Gastrocnemius medialis (tissue), 4 donors: ENCODE data around the gene TOR1B. TPM values are rescaled to one million over a fixed set of nuclear protein-coding genes. Genes with fewer than 3 reads are reported as not detected.

ENCODE experiments used
- ATAC-seq, 2 donors: fragments of 150-250 bp; one replicate each; pipeline ENCODE4 v1.9.1; 2016
- DNase-seq, 2 donors: peaks; one replicate each; pipeline ENCODE4 v3.0.0-alpha.2; 2019
- H3K27ac ChIP-seq, 4 donors: fragments of 200-600 bp; sonication (generic); 1 replicate in 1 of 4; 2 replicates in 3 of 4; pipeline ENCODE4 v1.5.1; 2016 to 2018; ENCODE audit warnings: mild to moderate bottlenecking in 2 of 4, moderate library complexity in 1 of 4
- H3K27me3 ChIP-seq, 3 donors: fragments of 200-600 bp; sonication (generic) in 2 of 3; 1 replicate in 1 of 3; 2 replicates in 2 of 3; pipeline versions ENCODE4 v1.5.1 to v1.6.0; 2016 to 2019; ENCODE audit warnings: mild to moderate bottlenecking in 1 of 3, moderate library complexity in 1 of 3
- H3K36me3 ChIP-seq, 2 donors: fragments of 200-600 bp; sonication (generic) in 1 of 2; one replicate each; pipeline ENCODE4 v1.5.1; 2017 to 2018
- H3K4me1 ChIP-seq, 2 donors: fragments of 200-600 bp; sonication (generic) in 1 of 2; one replicate each; pipeline ENCODE4 v1.5.1; 2016 to 2017; ENCODE audit warnings: mild to moderate bottlenecking in 2 of 2
- H3K4me3 ChIP-seq, 4 donors: fragments of 200-600 bp; sonication (generic) in 3 of 4; 1 replicate in 1 of 4; 2 replicates in 3 of 4; pipeline ENCODE4 v1.5.1; 2016 to 2019; ENCODE audit warnings: mild to moderate bottlenecking in 2 of 4
- H3K9me3 ChIP-seq, 3 donors: fragments of 200-600 bp; sonication (generic) in 2 of 3; 1 replicate in 1 of 3; 2 replicates in 2 of 3; pipeline ENCODE4 v1.5.1; 2016 to 2019
- POLR2A ChIP-seq, 2 donors: fragments of 450-650 bp; IDR thresholded peaks; one replicate each; pipeline ENCODE4 v1.6.1; 2017; ENCODE audit warnings: antibody characterized with exemption in 2 of 2, mild to moderate bottlenecking in 2 of 2, moderate library complexity in 2 of 2
- in situ Hi-C, 4 donors: fragments of 200-750 bp; cut with MboI; loops; one replicate each; pipeline versions ENCODE4 v1.15.0 to v1.8.0; 2017; ENCODE audit warnings: low sequenced_read_pairs in 4 of 4
- intact Hi-C: fragments of 100-400 bp; cut with DNase I; formaldehyde crosslinking; loops from one replicate; pipeline ENCODE4 v1.15.1; 2023; ENCODE audit warnings: low total_unique reads
- total RNA-seq, 4 donors: library from RNA; depleted of rRNA; stranded (reverse); fragments of >200 nt; gene quantifications; one replicate each; pipeline versions ENCODE4 v1.1.0 to v1.2.3, GENCODE V29; 2016
- TF ChIP-seq, protein P1 (sequence below), 5 experiments: fragments of 450-650 bp in 3 of 5; fragments of 200-600 bp in 2 of 5; sonication (generic) in 2 of 5; IDR thresholded peaks in 4 of 5; conservative IDR thresholded peaks in 1 of 5; 1 replicate in 4 of 5; 2 replicates in 1 of 5; pipeline ENCODE4 v1.5.1; 2016 to 2019; ENCODE audit warnings: antibody characterized with exemption in 5 of 5, mild to moderate bottlenecking in 3 of 5, moderate library complexity in 3 of 5

The TOR1B gene
- total RNA-seq, 4 donors from 2014 or later = 15.9 to 22.6 (median 21.2) TPM

DNA sequence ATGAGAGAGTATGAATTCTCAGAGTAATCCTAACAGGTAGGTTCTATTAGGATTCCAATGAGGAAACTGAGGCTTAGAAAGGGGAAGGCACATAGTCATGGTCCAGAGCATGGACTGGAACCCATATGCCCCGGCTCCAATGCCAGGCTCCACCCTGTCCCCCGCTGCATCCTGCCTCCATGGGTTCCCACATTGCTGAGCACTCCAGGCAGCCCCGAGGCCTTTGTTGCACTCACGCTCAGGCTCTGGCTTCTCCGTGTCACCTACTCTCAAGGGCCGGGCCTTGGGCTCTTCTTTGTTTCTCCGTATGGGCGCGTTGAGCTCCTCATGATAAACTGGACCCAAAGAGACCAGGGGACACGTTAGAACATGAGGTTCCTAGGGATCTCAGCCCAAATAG lies 26.0 kb downstream of the TOR1B start:
- in situ Hi-C loops (no loop called here), intact Hi-C loops (no loop called here)
- ATAC-seq (no peak), DNase-seq (no peak)
- Histone ChIP-seq H3K27me3 (no peaks in the 10 kb centered on the region), H3K36me3 (peaks cover 0 to 64% of the 10 kb centered on the region in 2 donors), H3K27ac (no peak overlapping the region), H3K4me3 (no peak overlapping the region), H3K4me1 (peaks cover 4 to 5% of the 10 kb centered on the region in 2 donors), H3K9me3 (no peaks in the 10 kb centered on the region)
- TF ChIP-seq, protein P1, sequence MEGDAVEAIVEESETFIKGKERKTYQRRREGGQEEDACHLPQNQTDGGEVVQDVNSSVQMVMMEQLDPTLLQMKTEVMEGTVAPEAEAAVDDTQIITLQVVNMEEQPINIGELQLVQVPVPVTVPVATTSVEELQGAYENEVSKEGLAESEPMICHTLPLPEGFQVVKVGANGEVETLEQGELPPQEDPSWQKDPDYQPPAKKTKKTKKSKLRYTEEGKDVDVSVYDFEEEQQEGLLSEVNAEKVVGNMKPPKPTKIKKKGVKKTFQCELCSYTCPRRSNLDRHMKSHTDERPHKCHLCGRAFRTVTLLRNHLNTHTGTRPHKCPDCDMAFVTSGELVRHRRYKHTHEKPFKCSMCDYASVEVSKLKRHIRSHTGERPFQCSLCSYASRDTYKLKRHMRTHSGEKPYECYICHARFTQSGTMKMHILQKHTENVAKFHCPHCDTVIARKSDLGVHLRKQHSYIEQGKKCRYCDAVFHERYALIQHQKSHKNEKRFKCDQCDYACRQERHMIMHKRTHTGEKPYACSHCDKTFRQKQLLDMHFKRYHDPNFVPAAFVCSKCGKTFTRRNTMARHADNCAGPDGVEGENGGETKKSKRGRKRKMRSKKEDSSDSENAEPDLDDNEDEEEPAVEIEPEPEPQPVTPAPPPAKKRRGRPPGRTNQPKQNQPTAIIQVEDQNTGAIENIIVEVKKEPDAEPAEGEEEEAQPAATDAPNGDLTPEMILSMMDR (IDR thresholded peaks at IDR 0.05 in 4 of 5, conservative IDR thresholded peaks at IDR 0.05 in 1 of 5) = no peak
- no peak for TF ChIP-seq POLR2A (IDR thresholded peaks at IDR 0.05)

DNA sequence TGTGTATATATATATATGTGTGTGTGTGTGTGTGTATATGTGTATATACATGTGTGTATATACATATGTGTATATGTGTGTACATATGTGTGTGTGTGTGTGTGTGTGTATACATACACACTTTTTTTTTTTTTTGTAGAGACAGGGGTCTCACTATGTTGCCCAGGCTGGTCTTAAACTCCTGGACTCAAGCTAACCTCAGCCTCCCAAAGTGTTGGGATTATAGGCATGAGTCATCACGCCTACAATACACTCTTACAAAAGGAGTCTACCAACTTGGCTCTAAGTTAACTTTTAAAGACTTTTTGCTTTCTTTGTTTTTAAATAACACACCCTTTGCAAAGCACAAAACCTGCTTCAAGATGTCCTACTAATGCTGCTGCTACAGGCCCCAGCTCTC lies 30.0 kb downstream of the TOR1B start:
- DNase-seq (no peak), ATAC-seq (no peak)
- in situ Hi-C loops (no loop called here), intact Hi-C loops (no loop called here)
- no peak overlapping the region for H3K27ac ChIP-seq
- H3K9me3 ChIP-seq = no peaks in the 10 kb centered on the region
- peaks cover 24 to 28% of the 10 kb centered on the region in 2 donors for H3K4me1 ChIP-seq
- no peak for TF ChIP-seq POLR2A (IDR thresholded peaks at IDR 0.05)
- no peak overlapping the region for H3K4me3 ChIP-seq
- H3K27me3 ChIP-seq = no peaks in the 10 kb centered on the region
- H3K36me3 ChIP-seq = peaks cover 0 to 57% of the 10 kb centered on the region in 2 donors

DNA sequence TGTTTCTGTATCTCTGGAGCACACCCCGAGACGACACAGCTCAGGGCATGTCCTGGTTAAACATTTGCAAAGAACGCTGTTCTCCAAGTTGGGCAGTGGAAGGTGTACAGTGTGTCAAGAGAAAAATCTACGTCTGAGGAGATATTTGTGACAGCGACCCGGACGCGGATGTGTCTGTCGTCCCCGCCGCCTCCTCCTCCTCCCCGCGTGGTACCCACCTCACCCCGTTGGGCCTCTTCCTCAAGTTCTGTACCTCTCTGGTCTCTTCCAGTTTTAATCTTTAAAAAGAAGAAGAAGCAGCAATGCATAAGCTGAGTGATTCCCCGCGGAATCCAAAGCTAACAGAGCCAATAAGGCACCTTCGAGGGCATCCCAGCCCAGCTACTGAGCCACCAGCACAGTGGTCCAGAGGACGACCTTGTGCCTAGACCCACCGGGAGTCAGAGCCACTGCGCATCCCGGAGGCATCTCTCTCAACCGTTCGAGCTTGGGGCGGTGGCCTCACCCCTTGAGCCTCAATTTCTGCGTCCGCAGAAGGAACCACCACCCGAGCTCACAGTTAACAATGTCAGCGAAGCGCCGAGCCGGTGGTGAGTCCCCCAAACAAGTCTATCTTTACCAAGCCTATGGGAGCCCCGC lies 31.6 kb downstream of the TOR1B start:
- Histone ChIP-seq H3K4me3 (peak overlapping the region; percentile 94 to 100 (median 98)), H3K4me1 (peaks cover 24 to 28% of the 10 kb centered on the region in 2 donors), H3K36me3 (peaks cover 0 to 41% of the 10 kb centered on the region in 2 donors), H3K27me3 (no peaks in the 10 kb centered on the region), H3K27ac (peak overlapping the region; percentile 78 to 95 (median 90)), H3K9me3 (no peaks in the 10 kb centered on the region)
- no peak for TF ChIP-seq POLR2A (IDR thresholded peaks at IDR 0.05)
- TF ChIP-seq, protein P1 (IDR thresholded peaks at IDR 0.05 in 4 of 5, conservative IDR thresholded peaks at IDR 0.05 in 1 of 5) = no peak
- in situ Hi-C loops (no loop called here), intact Hi-C loops (loop anchor here (1.0 to 5.0 kb wide), 4 partner anchors 10 to 858 kb away; partner anchors contain the start of genes EXOSC2, GPR107, TOR1A and TOR1B)
- DNase-seq (no peak), ATAC-seq (peak; percentile 16 to 28)

DNA sequence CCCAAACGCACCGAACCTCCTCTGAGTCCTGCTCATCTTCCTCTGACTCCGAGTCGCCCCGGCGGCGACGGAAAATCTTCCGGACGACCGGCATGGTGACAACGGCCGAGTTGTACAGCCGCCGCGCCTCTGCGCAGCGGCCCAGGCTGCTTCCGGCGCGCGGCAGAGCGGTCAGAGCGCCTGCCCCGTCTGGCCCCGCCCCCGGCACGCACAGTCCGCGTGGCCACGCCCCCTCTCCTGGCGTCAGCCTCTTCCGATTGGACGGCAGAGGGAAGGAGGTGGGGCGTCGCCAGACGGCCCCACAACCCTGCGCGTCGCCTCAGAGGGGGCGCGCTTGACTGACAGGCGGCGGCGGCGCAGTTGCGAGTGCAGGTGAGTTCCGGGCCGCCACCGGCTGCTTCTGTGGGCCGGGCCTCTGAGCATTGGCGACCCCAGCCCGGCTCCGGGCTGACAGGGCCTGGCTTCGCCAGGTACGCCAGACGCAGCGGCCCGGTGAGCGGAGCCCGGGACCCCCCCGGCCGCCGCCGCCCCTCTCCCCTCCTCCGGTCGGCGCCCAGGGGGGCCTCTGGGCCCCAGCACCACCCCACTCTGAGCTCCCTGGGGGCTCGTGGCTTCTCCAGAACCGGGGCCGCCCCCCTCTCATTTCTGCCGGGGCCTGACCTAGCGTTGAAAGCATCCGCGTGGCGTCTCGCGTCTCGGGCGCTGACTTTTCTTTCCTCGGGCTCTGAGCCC lies 32.3 kb downstream of the TOR1B start, which contains the start of the genes C9orf78 and USP20:
C9orf78 (minus strand) TSS at position 148 of the 732 bp plus-strand sequence; CDS start at position 94, 54 bp downstream.
USP20 (plus strand) TSS at position 331 of the 732 bp plus-strand sequence. CDS start 17,098 bp downstream, outside the sequence.
- intact Hi-C loops = loop anchor here (1.0 to 5.0 kb wide), 4 partner anchors 11 to 857 kb away; partner anchors contain the start of genes EXOSC2, GPR107, TOR1A and TOR1B
- H3K4me3 ChIP-seq = peak within 1 kb of the TSS; percentile 94 to 100 (median 98)
- H3K36me3 ChIP-seq = peaks cover 0 to 34% of the 10 kb centered on the region in 2 donors
- peak; percentile 91 to 97 for TF ChIP-seq POLR2A (IDR thresholded peaks at IDR 0.05)
- TF ChIP-seq, protein P1 (IDR thresholded peaks at IDR 0.05 in 4 of 5, conservative IDR thresholded peaks at IDR 0.05 in 1 of 5) = no peak
- peak within 1 kb of the TSS; percentile 78 to 95 (median 90) for H3K27ac ChIP-seq
- H3K4me1 ChIP-seq = peaks cover 24 to 28% of the 10 kb centered on the region in 2 donors
- in situ Hi-C loops = no loop called here
- H3K27me3 ChIP-seq = no peaks in the 10 kb centered on the region
- H3K9me3 ChIP-seq = no peaks in the 10 kb centered on the region
- ATAC-seq (peak; percentile 98 to 99), DNase-seq (peak; percentile 92 to 94)

DNA sequence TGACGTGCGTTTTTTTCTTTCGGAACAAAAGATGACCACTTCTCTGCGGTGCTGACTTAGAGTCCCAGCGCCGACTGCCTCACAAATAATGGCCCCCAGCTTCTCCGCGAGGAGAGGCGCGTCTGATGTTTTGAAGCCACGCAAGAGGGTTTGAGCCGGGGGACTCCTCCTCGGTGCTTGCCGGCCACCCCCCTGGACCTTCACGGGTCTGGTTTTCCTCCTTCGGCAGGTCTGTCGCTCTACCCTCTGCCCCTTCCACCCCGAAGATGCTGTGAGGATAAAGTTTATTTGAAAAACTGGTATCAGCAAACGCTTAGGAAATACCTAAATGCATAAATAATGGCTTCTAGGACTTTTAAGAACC lies 32.9 kb downstream of the TOR1B start:
- TF ChIP-seq, protein P1 (IDR thresholded peaks at IDR 0.05 in 4 of 5, conservative IDR thresholded peaks at IDR 0.05 in 1 of 5) = no peak
- no peak for TF ChIP-seq POLR2A (IDR thresholded peaks at IDR 0.05)
- H3K4me1 ChIP-seq = peaks cover 24 to 28% of the 10 kb centered on the region in 2 donors
- no peak for DNase-seq
- intact Hi-C loops = loop anchor here (1.0 to 5.0 kb wide), 4 partner anchors 12 to 856 kb away; partner anchors contain the start of genes EXOSC2, GPR107, TOR1A and TOR1B
- peak overlapping the region; percentile 94 to 100 (median 96) for H3K4me3 ChIP-seq
- H3K27ac ChIP-seq = peak overlapping the region; percentile 78 to 95 (median 90)
- H3K27me3 ChIP-seq = no peaks in the 10 kb centered on the region
- no peak for ATAC-seq
- in situ Hi-C loops = no loop called here
- peaks cover 0 to 29% of the 10 kb centered on the region in 2 donors for H3K36me3 ChIP-seq
- no peaks in the 10 kb centered on the region for H3K9me3 ChIP-seq
